Smooth muscle cell of the brain vasculature (primary cell): ENCODE results near the gene LMCD1.

Source experiments
- DNase-seq: peaks from one replicate; pipeline ENCODE4 v3.0.0-alpha.2; 2012; ENCODE audit warnings: low read depth, low spot score

Gene LMCD1

GRCh38 chr3:8536096-8537056, 34.8 kb downstream of the LMCD1 start:
- peak; percentile 49 for DNase-seq

- DNase-seq = no peak
These were observed 35.8 kb downstream of the LMCD1 start for GRCh38 chr3:8537440-8537839.

- no peak for DNase-seq
These were observed 36.6 kb downstream of the LMCD1 start for GRCh38 chr3:8538223-8538622.

GRCh38 chr3:8538913-8539312, 37.3 kb downstream of the LMCD1 start:
- no peak for DNase-seq

GRCh38 chr3:8539419-8539818, 37.8 kb downstream of the LMCD1 start:
- no peak for DNase-seq

GRCh38 chr3:8540456-8540855, 38.8 kb downstream of the LMCD1 start:
- no peak for DNase-seq

- no peak for DNase-seq
These were observed 39.9 kb downstream of the LMCD1 start for GRCh38 chr3:8541486-8541885.

GRCh38 chr3:8542190-8543135, 40.8 kb downstream of the LMCD1 start:
- DNase-seq = no peak

- DNase-seq = no peak
These were observed 45.0 kb downstream of the LMCD1 start for GRCh38 chr3:8546609-8547008.

- DNase-seq = no peak
These were observed 47.1 kb downstream of the LMCD1 start for GRCh38 chr3:8548502-8549275.

- DNase-seq = no peak
These were observed 47.7 kb downstream of the LMCD1 start for GRCh38 chr3:8549354-8549753.

- DNase-seq = no peak
These were observed 49.0 kb downstream of the LMCD1 start for GRCh38 chr3:8550611-8551010.

- DNase-seq = no peak
These were observed 50.7 kb downstream of the LMCD1 start for GRCh38 chr3:8552223-8552762.

- no peak for DNase-seq
These were observed 51.8 kb downstream of the LMCD1 start for GRCh38 chr3:8553405-8553804.

GRCh38 chr3:8554696-8555095, 53.1 kb downstream of the LMCD1 start:
- DNase-seq = no peak

- DNase-seq = no peak
These were observed 53.6 kb downstream of the LMCD1 start for GRCh38 chr3:8555113-8555661.

- DNase-seq = no peak
These were observed 54.3 kb downstream of the LMCD1 start for GRCh38 chr3:8555725-8556472.

- DNase-seq = no peak
These were observed 54.8 kb downstream of the LMCD1 start for GRCh38 chr3:8556473-8556869.

- no peak for DNase-seq
These were observed 55.7 kb downstream of the LMCD1 start for GRCh38 chr3:8557298-8557697.

GRCh38 chr3:8558645-8559044, 57.0 kb downstream of the LMCD1 start:
- DNase-seq = no peak
